Activated T-cell treated with anti-CD3 and anti-CD28 coated beads for 24 hours (primary cell): Measurements from ENCODE around the gene DISP2.

Source experiments
- DNase-seq: peaks from one replicate; pipeline ENCODE4 v3.0.0-alpha.2; 2020; ENCODE audit warnings: low read depth

Gene DISP2

GRCh38 chr15:40392986-40393948 is 35.2 kb downstream of the DISP2 start:
- no peak for DNase-seq

- no peak for DNase-seq
Observed at GRCh38 chr15:40397688-40398412, 39.8 kb downstream of the DISP2 start.

GRCh38 chr15:40398413-40398873 is 40.4 kb downstream of the DISP2 start:
- no peak for DNase-seq

GRCh38 chr15:40399370-40399769 is 41.4 kb downstream of the DISP2 start:
- DNase-seq = no peak

- DNase-seq = peak; percentile 92
Observed at GRCh38 chr15:40405501-40406381, 47.7 kb downstream of the DISP2 start, which contains the start of gene IVD. Gene IVD, plus strand, starts transcription at chr15:40405795. Its CDS starts 33 bp downstream, at chr15:40405828.

- DNase-seq = no peak
Observed at GRCh38 chr15:40407330-40407990, 49.4 kb downstream of the DISP2 start.

- no peak for DNase-seq
Observed at GRCh38 chr15:40409366-40409765, 51.3 kb downstream of the DISP2 start.

GRCh38 chr15:40410476-40410875 is 52.5 kb downstream of the DISP2 start:
- no peak for DNase-seq

GRCh38 chr15:40412095-40412759 is 54.2 kb downstream of the DISP2 start:
- no peak for DNase-seq

GRCh38 chr15:40413036-40413435 is 55.0 kb downstream of the DISP2 start:
- no peak for DNase-seq

- no peak for DNase-seq
Observed at GRCh38 chr15:40414816-40415215, 56.8 kb downstream of the DISP2 start.

GRCh38 chr15:40415226-40415625 is 57.2 kb downstream of the DISP2 start:
- no peak for DNase-seq

- DNase-seq = no peak
Observed at GRCh38 chr15:40416056-40416455, 58.0 kb downstream of the DISP2 start.

- no peak for DNase-seq
Observed at GRCh38 chr15:40418126-40418525, 60.1 kb downstream of the DISP2 start.

- DNase-seq = no peak
Observed at GRCh38 chr15:40420071-40420713, 62.2 kb downstream of the DISP2 start.

GRCh38 chr15:40420793-40421192 is 62.8 kb downstream of the DISP2 start:
- no peak for DNase-seq

- DNase-seq = peak; percentile 69
Observed at GRCh38 chr15:40421246-40422157, 63.5 kb downstream of the DISP2 start.

- no peak for DNase-seq
Observed at GRCh38 chr15:40424483-40425115, 66.6 kb downstream of the DISP2 start.

- no peak for DNase-seq
Observed at GRCh38 chr15:40425681-40426080, 67.7 kb downstream of the DISP2 start.
